Measurements from ENCODE around the gene TRPT1. TPM values are rescaled to one million over a fixed set of nuclear protein-coding genes. Genes with fewer than 3 reads are reported as not detected.
A peak's percentile ranks its signal among the peaks of the same experiment; 100 is the strongest.

Gene TRPT1
- total RNA-seq, 1 donor from 2014 or later, result 34.2 TPM

GRCh38 chr11:64227405-64227956 is 1.5 kb upstream of the TRPT1 start:
- TF ChIP-seq CTCF (conservative IDR thresholded peaks at IDR 0.05), result no peak
- H3K4me1 Mint-ChIP-seq (ENCODE audit: unreplicated experiment), result peaks cover 7% of the 10 kb centered on the region
- H3K4me3 Mint-ChIP-seq, result peak overlapping the region; percentile 90

GRCh38 chr11:64226507-64227051 is 593 bp upstream of the TRPT1 start:
- no peak for DNase-seq (ENCODE audit: extremely low spot score, unreplicated experiment)
- no peak overlapping the region for H3K27ac Mint-ChIP-seq
- H3K4me1 Mint-ChIP-seq (ENCODE audit: unreplicated experiment), result peaks cover 7% of the 10 kb centered on the region
- no peaks in the 10 kb centered on the region for H3K27me3 Mint-ChIP-seq
- H3K4me3 Mint-ChIP-seq, result peak overlapping the region; percentile 90
- TF ChIP-seq CTCF (conservative IDR thresholded peaks at IDR 0.05), result no peak
- no peaks in the 10 kb centered on the region for H3K9me3 Mint-ChIP-seq
- no peaks in the 10 kb centered on the region for H3K36me3 Mint-ChIP-seq

More at GRCh38 chr11:64227405-64227956, 1.5 kb upstream of the TRPT1 start:
- Mint-ChIP-seq H3K27ac (peak overlapping the region; percentile 58), H3K9me3 (no peaks in the 10 kb centered on the region), H3K36me3 (no peaks in the 10 kb centered on the region), H3K27me3 (no peaks in the 10 kb centered on the region)
- no peak for DNase-seq (ENCODE audit: extremely low spot score, unreplicated experiment)

- no peak overlapping the region for H3K27ac Mint-ChIP-seq
- TF ChIP-seq CTCF (conservative IDR thresholded peaks at IDR 0.05), result no peak
- H3K4me1 Mint-ChIP-seq (ENCODE audit: unreplicated experiment), result peaks cover 4% of the 10 kb centered on the region
- no peak for DNase-seq (ENCODE audit: extremely low spot score, unreplicated experiment)
- H3K4me3 Mint-ChIP-seq, result peak overlapping the region; percentile 90
- H3K36me3 Mint-ChIP-seq, result no peaks in the 10 kb centered on the region
- no peaks in the 10 kb centered on the region for H3K27me3 Mint-ChIP-seq
- no peaks in the 10 kb centered on the region for H3K9me3 Mint-ChIP-seq
Observed at GRCh38 chr11:64224891-64225607, 937 bp downstream of the TRPT1 start.

DNA sequence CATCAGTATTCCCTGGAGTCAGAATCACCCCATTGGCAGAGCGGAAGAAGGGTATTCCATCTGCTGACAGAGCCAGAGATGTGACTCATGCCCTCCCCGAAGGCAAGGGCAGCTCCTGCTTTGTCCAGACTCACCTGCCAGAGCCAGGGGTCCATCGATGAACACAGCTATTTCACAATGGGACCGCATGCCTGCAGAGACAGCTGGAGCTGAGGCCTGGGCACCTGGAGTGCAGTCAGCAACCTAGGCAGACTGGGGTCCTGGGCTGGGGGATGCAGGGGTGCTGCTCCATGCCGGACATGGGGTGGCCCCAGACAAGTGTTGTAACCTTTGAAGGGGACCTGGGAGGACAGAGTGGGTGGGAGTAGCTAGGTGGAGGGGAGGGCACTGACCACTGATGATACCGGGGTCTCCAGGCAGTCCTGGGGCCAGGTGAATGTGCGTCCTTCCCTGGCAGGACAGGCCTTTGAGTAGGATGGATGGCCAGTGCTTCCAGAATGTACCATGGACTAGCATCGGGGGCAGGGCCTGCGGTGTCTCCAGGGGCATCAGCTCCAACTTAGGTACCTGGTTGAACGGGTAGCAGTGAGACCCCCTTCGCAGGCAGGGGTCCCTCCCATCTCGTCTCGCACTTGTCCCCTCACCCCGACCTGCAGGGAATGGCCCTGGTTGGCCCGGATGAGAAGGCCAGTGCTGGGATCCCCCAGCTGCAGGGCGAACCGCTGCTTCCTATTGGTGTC is 1.7 kb downstream of the TRPT1 start:
- no peaks in the 10 kb centered on the region for H3K9me3 Mint-ChIP-seq
- DNase-seq (ENCODE audit: extremely low spot score, unreplicated experiment), result no peak
- peak overlapping the region; percentile 90 for H3K4me3 Mint-ChIP-seq
- H3K4me1 Mint-ChIP-seq (ENCODE audit: unreplicated experiment), result peaks cover 4% of the 10 kb centered on the region
- H3K36me3 Mint-ChIP-seq, result no peaks in the 10 kb centered on the region
- no peak for TF ChIP-seq CTCF (conservative IDR thresholded peaks at IDR 0.05)
- H3K27me3 Mint-ChIP-seq, result no peaks in the 10 kb centered on the region
- no peak overlapping the region for H3K27ac Mint-ChIP-seq

GRCh38 chr11:64223001-64223651 is 2.9 kb downstream of the TRPT1 start:
- no peaks in the 10 kb centered on the region for H3K36me3 Mint-ChIP-seq
- peaks cover 4% of the 10 kb centered on the region for H3K4me1 Mint-ChIP-seq (ENCODE audit: unreplicated experiment)
- no peaks in the 10 kb centered on the region for H3K9me3 Mint-ChIP-seq
- no peak for TF ChIP-seq CTCF (conservative IDR thresholded peaks at IDR 0.05)
- H3K27ac Mint-ChIP-seq, result no peak overlapping the region
- no peak overlapping the region for H3K4me3 Mint-ChIP-seq
- no peak for DNase-seq (ENCODE audit: extremely low spot score, unreplicated experiment)
- no peaks in the 10 kb centered on the region for H3K27me3 Mint-ChIP-seq

Measured in type B pancreatic cell (in vitro differentiated cells).